HG02943 (cell line): ENCODE measurements around the gene RNASE11.
"Not testable (repeated sequence)": the region's sequence is repeated elsewhere in the genome, so short reads cannot be mapped to it uniquely, and the experiment has no call there.

Experiments used
- ATAC-seq: cut with Tn5 transposase; IDR thresholded peaks from one replicate; pipeline ENCODE4 v1.9.1; 2021; ENCODE audit warnings: mild to moderate bottlenecking, low read depth, moderate library complexity; ENCODE audit not compliant: unreplicated experiment

The RNASE11 gene

DNA sequence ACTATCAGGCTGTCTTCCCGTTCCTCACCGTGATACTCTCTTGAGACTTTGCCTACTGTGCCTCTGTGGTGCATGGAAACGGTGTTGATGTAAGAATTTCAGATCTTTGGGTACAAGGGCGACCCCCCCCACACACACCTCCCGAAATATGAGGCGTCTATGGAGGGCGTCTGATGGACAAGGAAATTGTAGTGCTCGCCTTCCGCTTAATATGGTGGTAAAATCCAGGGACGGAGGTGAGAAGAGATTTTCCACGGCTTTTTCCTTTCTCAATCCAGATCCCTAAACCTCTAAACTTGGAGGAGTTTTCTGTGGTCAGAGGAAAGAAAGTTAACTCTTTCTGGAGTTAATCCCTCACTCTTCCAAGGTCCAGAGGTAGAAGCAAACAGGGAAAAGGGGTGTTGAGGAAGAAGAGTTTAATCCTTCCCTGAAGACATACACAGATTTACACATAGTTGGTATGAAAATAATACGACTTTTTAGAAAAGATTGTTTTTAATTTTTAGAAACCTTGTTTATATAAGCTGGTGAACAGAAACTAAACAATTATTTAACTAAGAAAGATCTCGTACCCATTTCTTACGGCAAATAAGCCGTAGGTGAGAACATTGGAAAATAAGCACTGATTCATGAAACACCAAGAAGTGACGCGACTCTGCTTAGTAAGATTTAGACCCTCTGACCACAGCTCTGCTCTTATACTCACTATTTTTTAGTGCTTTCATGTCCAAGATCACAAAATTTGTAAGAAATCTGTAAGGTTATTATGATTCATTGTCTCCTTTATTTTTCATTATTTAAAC, 26.4 kb upstream of the RNASE11 start:
- peak; percentile 6 for ATAC-seq

DNA sequence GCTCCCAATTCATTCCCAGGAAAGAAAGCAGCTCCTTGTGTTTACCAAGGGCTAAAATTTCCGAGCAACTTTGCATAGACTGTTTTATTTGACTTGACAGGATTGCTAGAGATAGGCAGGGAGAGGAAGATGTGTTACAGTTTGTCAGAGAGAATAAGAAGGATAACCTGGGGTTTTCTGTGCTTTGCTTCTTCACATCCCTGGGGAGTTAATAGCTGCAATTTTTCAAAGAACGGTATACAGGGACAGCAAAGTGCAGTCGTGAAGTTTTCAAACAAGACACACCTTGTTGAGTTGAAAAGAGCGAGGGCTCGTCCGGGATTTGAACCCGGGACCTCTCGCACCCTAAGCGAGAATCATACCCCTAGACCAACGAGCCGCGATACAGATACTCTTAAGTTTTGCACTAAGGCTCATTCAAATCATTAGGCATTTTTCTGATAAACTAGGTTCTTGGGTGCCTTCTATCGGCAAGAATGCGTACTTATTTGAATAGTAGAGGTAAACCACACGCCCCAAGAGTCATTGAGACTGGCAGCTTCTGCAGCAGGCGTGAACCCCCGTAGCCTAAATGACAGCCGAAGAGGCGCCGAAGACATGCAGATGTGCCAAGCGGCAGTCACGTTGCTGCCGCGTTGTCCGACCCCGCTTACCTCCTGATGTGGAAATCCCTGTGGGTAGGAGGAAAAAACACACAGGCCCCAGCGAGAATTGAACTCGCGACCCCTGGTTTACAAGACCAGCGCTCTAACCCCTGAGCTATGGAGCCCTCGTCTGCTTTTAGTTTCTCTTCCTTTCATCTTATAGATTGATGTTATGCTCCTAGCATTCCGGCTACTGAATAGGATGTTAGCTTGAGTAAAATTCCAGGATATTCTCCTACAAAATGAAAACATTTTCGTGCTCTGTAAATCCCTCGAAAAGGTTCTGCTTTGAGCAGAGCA, 25.6 kb upstream of the RNASE11 start:
- peak; percentile 64 for ATAC-seq

DNA sequence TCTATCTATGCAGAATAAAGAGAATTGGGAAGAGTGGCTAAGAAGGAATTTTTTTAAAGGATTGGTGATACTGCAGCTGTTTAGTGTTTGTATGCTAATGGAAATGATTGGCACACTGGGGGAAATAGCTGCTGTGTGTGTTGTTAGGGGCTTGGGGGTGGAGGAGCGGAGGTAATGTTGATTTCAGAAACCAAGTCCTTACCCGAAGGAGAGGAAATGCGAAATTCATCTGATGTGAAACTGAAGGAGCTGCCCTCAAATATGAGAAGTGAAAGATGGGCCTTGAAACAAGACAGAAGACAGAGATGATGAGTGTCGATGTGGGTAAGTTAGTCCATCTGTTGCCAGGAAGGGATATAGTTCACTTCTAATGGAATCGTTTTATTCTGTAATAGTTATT, 24.6 kb upstream of the RNASE11 start:
- no peak for ATAC-seq

DNA sequence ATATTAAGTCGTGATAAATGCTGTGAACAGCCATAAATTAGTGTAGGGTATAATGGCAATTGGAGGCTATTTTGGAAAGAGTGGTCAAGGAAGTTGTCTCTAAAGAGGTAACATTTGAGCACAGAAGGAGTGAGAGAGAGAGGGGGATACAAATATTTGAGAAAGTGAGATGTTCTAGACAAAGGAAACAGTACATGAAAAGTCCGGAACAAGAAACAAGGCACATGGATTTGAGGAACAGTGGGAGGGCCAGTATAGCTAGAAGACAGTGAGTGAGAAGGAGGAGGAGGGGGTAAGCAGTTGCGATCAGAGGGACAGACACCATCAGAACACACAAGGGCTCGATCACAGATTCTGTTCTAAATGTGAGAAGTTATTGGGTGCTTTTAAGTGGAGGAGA, 23.5 kb upstream of the RNASE11 start:
- no peak for ATAC-seq

DNA sequence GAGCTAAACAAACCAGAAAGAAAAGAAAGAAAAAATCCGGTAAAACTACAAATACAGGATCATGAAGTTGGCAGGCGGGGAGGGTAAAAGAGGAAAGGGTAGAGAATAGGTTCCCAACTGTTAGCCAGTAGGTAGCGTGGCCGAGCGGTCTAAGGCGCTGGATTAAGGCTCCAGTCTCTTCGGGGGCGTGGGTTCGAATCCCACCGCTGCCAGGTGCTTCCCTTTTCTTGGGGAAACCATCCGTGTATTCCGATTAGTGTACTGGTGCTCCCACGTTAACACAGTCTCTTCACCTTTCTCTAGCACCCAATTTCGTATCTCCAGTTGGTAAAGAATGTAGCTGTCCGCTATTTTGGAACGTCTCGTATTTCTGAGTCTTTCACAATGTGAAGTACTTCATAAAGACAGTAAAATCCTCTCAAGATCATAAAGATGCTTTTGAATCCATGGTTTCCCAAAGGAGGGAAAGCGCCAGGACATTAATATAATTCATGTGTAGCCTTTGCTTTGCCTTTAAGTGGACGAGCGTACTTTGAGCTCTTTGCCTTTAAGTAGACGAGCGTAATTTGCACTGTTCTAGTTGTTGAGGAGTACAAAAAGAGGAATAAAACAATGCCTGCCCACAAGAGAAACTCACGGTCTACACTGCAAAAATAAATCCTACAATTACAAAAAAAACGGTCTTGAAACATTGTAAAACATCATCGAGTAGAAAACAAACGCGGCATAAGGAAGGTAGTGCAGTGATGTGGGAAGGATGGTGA, 22.4 kb upstream of the RNASE11 start:
- no peak for ATAC-seq

DNA sequence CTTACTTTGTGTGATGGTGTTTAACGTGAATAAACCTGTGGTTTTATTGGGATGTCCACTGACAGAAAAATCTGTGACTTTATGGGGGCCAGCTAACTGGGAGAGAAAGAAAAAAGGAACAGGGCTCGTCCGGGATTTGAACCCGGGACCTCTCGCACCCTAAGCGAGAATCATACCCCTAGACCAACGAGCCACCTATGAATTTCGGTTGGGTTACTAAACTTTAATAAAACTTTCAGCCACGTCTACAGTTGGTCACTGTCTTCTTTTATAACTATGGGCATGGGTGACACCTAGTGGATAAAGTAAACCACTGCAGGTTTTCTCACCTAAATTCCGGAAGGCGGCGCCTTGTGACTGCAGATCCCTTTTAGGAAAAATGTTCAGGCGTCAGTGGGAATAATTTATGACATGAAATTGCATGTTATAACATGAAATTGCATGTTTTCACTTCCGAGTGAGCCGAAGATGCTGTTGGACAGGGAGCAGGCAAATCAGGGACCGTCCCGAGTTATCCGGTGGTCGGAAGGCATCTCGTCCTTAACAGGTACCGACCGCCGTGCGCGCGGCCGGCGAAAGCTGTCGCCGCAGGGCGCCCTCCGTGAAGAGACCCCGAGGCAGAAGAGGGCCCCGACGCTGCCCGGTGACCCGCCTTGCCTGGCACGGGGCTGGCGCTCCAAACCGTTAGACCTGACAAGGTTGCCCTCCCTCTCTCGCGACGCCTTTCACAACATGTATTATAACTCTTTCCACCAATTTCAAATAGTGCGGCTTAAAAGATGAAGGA, 21.6 kb upstream of the RNASE11 start:
- ATAC-seq: no peak

DNA sequence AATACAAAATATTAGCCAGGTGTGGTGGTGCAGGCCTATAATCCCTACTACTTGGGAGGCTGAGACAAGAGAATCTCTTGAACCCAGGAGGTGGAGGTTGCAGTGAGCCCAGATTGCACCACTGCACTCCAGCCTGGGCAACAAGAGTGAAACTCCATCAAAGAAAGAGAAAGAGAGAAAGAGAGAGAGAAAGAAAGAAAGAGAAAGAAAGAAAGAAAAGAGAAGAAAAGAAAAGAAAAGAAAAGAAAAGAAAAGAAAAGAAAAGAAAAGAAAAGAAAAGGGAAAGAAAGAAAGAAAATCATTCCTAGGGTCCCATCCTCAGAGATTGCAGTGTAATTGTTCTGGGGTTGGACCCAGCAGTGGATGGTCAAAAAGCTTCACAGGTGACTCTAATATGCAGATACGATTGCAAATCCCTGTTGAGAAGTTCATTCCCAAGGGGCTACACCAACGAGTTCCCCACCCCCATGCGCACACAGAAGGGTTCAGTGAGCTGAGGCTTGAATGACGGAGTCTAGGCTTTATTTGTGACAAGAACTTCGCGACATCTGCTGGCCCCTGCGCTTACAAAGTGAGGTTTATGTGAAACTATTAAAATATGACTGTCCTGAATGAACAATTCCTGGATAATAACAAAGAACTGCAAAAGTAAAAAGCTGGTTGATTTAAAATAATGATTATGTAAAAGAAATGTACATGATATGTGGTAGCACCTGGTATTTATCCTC, 20.7 kb upstream of the RNASE11 start:
- no peak for ATAC-seq

DNA sequence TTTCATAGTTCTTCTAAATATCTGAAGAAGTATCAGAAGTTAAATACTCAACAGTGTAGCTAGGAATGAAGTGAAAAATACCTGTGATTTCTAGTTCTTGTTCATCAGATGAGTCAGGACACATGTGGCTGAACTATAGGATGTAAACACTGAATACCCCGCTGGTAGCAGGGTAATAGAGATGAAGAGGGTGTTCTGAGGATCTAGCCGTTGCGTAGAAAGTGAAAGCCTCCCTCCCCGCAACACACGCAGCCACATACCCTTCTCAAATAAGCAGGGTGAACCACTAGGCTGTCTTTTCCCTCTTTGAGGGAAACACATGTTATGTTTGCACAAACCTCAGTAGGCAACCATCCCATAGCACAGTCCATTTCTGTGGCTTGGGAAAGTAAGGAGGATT, 19.8 kb upstream of the RNASE11 start:
- ATAC-seq: no peak

DNA sequence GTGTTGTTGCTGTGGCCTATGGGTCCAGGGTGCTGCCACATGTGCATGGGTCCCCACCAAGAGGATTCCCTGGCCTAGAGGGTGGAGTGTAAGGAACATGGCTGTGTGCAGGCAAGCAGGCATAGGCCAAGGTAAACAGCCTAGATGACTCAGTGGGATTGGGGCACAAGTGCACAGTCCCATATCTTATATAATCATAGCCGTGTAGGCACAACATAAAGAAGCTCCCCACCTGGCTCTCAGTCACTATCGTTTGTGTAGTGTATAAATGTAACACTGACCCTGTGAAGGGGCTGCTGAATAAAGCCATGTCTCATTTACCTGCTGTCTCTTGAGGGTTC, 19.1 kb upstream of the RNASE11 start:
- no peak for ATAC-seq

DNA sequence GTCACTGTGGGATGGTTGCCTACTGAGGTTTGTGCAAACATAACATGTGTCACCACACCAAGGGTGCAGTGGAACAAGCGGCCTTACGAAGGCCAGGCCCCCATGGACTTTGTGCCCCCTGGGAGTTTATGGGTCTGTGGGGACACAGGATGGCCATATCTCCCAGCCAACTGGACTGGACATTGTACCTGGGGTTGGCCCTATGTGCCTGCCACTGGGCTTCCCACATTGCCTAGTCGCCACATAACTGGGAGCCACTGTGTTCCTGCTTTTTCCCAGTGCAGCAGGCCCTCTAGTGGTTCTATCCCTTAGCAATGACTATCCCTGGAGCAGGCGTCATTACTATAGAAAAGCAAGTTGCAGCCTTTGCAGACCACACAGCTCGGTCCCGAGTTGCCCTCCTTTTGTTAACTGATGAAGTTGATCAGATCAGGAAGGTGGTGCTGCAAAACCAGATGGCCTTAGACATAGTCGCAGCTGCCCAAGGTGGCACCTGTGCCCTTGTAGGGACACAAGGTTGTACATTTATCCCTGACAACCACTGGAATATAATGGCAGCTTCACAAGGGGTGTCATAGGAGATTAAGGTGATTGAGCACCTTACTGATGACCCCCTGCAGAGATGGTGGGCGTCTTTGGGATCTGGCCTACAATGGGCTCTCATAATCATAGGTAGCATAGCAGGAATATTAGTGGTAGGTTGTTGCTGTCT, 18.5 kb upstream of the RNASE11 start:
- no peak for ATAC-seq

DNA sequence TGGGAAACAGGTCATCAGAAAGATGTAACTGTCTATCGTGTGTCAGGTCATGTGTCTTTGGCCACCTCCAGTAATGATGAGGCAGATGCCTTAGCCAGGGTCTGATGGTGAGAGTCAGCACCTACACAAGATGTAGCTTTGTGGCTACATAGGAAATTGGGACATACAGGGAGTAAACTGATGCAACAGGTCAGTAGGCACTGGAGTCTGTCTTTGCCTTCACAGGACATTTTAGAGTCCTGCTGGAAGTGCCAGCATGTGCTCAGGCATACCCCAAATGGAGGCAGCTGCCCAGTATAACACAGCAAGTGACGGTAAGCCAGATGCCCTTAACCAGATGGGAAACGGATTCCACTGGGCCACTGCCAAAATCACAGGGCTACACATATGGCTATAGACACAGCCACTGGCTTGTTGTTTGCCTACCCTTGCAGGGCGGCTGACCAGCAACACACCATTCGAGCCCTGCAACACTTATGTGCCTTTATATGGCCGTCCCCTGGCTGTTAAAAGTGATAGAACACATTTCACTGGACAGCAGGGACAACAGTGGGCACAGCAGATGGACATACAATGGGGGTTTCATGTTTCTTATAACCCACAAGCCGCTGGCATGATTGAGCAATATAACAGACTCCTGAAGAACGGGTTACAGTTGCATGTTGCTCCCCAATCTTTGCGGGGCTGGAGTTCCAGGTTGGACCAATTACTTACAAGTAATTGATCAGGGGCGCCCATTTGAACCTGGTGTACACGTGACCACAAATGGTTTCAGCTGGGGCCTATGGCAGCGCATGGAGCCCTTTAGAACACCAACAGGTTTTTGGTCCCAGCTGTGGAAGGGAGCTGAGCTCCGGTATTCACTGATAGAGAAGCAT, 16.3 kb upstream of the RNASE11 start:
- ATAC-seq: no peak

DNA sequence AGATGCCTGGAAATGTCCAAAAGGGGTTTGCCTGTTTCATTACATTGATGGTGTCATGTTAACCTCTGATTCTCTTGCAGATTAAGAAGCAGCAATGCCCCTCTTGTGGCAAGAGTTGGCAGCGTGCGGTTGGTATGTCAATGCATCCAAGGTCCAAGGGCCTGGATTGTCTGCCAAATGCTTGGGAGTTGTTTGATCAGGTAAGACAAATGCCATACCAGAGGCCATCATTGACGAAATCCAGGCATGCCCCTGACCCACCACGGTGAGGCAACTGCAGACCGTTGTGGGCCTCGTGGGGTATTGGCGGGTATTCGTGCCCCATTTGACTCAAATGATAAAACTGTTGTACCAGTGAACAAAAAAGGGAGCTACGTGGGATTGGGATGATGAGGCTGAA, 14.8 kb upstream of the RNASE11 start:
- ATAC-seq: no peak

DNA sequence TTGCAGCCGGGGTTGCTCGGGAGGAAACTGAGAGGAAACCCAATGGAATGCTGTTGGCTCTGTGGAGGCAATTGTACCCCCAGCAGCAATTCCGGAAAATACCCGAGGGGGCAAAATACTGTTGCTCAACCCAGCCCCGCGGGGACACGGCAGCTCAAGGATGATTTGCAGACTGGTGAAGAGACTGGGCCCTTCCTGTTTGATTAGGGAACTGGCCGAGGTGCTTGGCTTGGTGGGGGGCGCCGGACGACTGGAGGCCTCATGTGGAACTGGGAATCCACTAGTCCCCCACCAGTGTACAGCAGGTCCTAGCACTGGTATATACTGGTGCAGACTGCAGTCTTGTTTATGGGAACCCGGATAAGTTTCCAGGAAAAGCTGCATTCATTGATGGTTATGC, 13.7 kb upstream of the RNASE11 start:
- ATAC-seq: no peak

DNA sequence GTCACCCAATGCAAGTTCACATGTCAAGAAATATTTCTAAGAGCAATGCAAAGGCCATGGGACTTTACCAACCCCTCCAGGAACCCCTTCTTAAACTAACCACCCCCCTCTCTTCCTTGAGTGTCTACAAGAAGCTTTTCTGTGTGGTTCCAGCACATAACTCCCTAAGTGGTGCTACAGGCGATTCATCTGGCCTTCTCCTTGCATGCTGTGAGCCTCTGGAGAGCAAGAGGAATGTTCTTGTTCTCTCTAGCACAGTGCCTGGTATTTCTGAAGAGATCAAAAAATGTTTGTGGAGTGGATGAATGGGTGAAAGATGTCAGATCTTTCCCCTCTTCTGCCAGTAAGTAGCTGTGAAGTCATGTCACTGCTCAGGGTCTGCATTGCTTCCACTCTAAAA, 9.3 kb upstream of the RNASE11 start:
- ATAC-seq: no peak

DNA sequence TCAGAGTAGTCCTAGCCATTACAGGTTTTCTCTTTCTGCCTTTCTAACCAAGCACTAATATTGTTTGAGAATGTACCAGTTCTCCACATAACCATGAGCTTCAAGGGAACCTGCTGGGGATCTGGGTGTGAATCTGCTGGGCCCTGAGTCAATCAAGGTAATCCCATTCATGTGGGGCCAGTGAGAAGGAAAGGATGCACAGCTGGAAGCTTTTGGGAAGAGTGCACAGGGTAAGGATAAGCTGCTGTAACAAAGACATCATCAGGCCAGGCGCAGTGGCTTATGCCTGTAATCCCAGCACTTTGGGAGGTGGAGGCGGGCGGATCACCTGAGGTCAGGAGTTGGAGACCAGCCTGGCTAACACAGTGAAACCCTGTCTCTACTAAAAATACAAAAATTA, 7.9 kb upstream of the RNASE11 start:
- not testable (repeated sequence) for ATAC-seq

DNA sequence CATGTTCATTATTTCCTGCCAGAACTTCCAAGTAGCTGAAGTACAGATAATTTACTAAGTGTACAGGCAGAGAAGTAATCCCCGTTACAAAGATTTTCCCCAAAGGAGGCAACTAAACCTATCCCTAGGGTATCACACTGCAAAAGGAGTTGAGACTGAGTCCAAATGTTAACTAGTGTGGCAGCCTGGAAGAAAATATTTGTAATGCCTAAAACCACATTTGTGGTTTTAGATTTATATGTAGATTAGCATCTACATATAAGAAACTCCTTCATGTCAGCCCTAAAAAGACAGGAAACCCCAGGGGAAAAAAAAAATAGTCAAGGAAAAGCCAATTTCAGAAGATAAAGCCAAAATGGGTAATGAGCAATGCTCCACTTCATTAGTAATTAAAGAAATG, 4.8 kb upstream of the RNASE11 start:
- no peak for ATAC-seq

DNA sequence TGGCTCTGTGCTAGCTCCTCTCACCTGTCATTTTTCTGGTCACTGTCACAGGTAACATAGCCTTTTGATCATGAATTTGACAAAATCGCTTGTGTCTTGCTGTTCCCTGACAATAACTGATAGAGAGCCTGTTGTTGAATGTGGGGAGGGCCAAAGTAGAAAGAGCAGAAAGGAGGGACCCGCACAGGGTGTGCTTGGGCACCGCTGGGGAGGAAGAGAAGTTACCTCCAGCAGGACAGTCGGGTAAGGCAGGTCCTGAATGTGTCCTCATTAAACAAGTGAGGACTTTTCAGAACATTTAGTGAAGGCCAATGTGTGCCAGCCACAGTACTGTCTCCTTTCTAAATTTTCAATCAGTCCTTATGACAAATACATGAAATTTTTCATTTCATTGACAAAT, 3.4 kb upstream of the RNASE11 start, which contains the start of gene RNASE12:
Gene RNASE12, minus strand, starts transcription at position 142 of the 400 bp plus-strand sequence. CDS start 653 bp downstream, outside the sequence.
- no peak for ATAC-seq

DNA sequence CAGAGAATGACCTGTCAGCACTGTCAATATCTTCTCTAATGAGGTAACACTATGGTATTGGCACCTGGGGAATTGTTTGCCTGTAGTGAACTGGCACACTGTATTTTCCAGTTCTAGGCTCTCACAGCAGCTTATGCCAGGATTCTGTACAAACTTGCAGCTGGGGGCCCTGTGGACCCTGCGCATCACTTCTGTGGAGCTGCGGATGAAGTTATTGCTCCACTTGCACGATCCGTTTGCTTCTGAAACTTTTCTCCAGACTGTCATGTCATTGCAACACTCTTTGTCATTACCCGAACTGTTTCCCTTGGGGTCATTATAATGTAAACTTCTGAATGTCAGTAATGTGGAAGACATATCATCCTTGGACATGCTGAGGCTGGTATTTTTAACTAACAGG, 3.9 kb downstream of the RNASE11 start:
- no peak for ATAC-seq
